RWPE1 (cell line): ENCODE data around the gene DLGAP1.

Experiments
- CTCF ChIA-PET: fragments of 350-600 bp; sonication (Branson Sonifier 250); formaldehyde crosslinking; extraction: SDS; loops from one replicate; lab custom pipeline; 2021; lab: Yijun Ruan, JAX
- POLR2A ChIA-PET: fragments of 400-600 bp; formaldehyde crosslinking; extraction: SDS; loops from one replicate; lab custom pipeline; 2020; ENCODE audit warnings: antibody characterized with exemption; ENCODE audit not compliant: low non-redundant PET; lab: Yijun Ruan, JAX
- DNase-seq: peaks from one replicate; pipeline ENCODE4 v3.0.0; 2012; ENCODE audit warnings: low spot score
- H3K27ac ChIP-seq: fragments of 450-650 bp; 2 replicates; pipeline ENCODE4 v1.5.1; 2017
- CTCF ChIP-seq: fragments of 450-650 bp; conservative IDR thresholded peaks from 2 replicates; pipeline ENCODE4 v1.5.1; 2017; ENCODE audit warnings: low read depth, mild to moderate bottlenecking

DLGAP1 gene

GRCh38 chr18:3814816-3815215 is 640.3 kb downstream of the DLGAP1 start:
- POLR2A ChIA-PET, result no interaction called here
- TF ChIP-seq CTCF, result no peak
- DNase-seq, result no peak
- CTCF ChIA-PET, result no interaction called here
- H3K27ac ChIP-seq, result no peak overlapping the region

GRCh38 chr18:3810296-3810695 is 644.8 kb downstream of the DLGAP1 start:
- ChIA-PET POLR2A (no interaction called here), CTCF (no interaction called here)

GRCh38 chr18:3808985-3809780 is 645.9 kb downstream of the DLGAP1 start:
- ChIA-PET CTCF (no interaction called here), POLR2A (no interaction called here)
- TF ChIP-seq CTCF, result no peak
- H3K27ac ChIP-seq, result no peak overlapping the region
- DNase-seq, result no peak

More at GRCh38 chr18:3810296-3810695, 644.8 kb downstream of the DLGAP1 start:
- no peak for DNase-seq
- TF ChIP-seq CTCF, result no peak
- H3K27ac ChIP-seq, result no peak overlapping the region

- CTCF ChIA-PET, result interaction anchor here (1.1 kb wide), 1 partner anchor 36 kb away, joined by 3 read pairs; no protein-coding TSS in a partner anchor
- DNase-seq, result no peak
- POLR2A ChIA-PET, result no interaction called here
- TF ChIP-seq CTCF, result no peak
- no peak overlapping the region for H3K27ac ChIP-seq
Measured at GRCh38 chr18:3806656-3807055, 648.5 kb downstream of the DLGAP1 start.

- no peak for TF ChIP-seq CTCF
- ChIA-PET CTCF (interaction anchor here (0.6 kb wide), 1 partner anchor 122 kb away, joined by 3 read pairs; no protein-coding TSS in a partner anchor), POLR2A (no interaction called here)
- DNase-seq, result no peak
- H3K27ac ChIP-seq, result no peak overlapping the region
Measured at GRCh38 chr18:3804336-3804735, 650.8 kb downstream of the DLGAP1 start.

- ChIA-PET POLR2A (no interaction called here), CTCF (no interaction called here)
- TF ChIP-seq CTCF, result no peak
- no peak for DNase-seq
- no peak overlapping the region for H3K27ac ChIP-seq
Measured at GRCh38 chr18:3803350-3803749, 651.8 kb downstream of the DLGAP1 start.
